ENCODE results near the gene ZNF407. TPM values are rescaled to one million over a fixed set of nuclear protein-coding genes. Genes with fewer than 3 reads are reported as not detected.

ZNF407 gene
- total and polyA plus RNA-seq, 4 donors = 1.9 to 16.5 (median 6.6) TPM

DNA sequence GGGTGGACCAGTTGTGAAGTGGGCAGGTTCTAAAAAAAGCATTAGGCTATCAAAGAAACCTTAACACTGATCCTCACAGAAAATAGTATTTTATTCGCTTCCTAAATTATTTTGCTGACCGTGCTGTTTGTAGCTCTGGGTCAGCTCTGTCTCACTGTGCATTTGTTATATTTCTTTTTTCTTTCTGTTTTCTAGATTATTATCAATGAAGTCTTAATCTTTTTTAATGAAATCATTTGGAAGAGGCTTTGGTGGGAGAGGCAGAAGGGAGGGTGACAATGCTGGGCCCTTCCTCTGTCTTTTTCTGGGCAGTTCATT is 397.7 kb downstream of the ZNF407 start:
- H3K27me3 ChIP-seq (ENCODE audit: control insufficient read depth in 4 of 4, insufficient read depth in 4 of 4, low read length in 3 of 4) = no peaks in the 10 kb centered on the region
- H3K36me3 ChIP-seq (ENCODE audit: control insufficient read depth in 4 of 4, insufficient read depth in 3 of 4, low read depth in 1 of 4, low read length in 3 of 4) = no peaks in the 10 kb centered on the region
- H3K9ac ChIP-seq (ENCODE audit: low read depth in 1 of 2, low read length in 2 of 2) = no peak overlapping the region
- no peaks in the 10 kb centered on the region for H3K9me3 ChIP-seq (ENCODE audit: control insufficient read depth in 4 of 4, low read length in 3 of 4)
- H3K4me3 ChIP-seq (ENCODE audit: low read depth in 1 of 3, low read length in 3 of 3) = no peak overlapping the region
- H3K4me1 ChIP-seq (ENCODE audit: control insufficient read depth in 4 of 4, insufficient read depth in 4 of 4, low read length in 3 of 4) = no peaks in the 10 kb centered on the region
- 86% methylated on average over 2 of the region's 2 CpGs for WGBS
- peak overlapping the region in 1 of 2 donors; percentile 25 for H3K27ac ChIP-seq (ENCODE audit: low read depth in 1 of 2, low read length in 2 of 2)
- no peak for TF ChIP-seq YY1 (IDR thresholded peaks at IDR 0.05)
- no peak for TF ChIP-seq HNF4A (conservative IDR thresholded peaks at IDR 0.05)
- no peak for TF ChIP-seq FOXA1 (IDR thresholded peaks at IDR 0.05)
- no peak for TF ChIP-seq HNF4G (IDR thresholded peaks at IDR 0.05)
- no peak for TF ChIP-seq CTCF (IDR thresholded peaks at IDR 0.05; ENCODE audit: low read depth, low read length, missing input control)
- TF ChIP-seq RAD21 (IDR thresholded peaks at IDR 0.05) = no peak
- no peak for TF ChIP-seq ZBTB33 (IDR thresholded peaks at IDR 0.05)
- no peak for DNase-seq (ENCODE audit: low spot score)

- H3K27ac ChIP-seq (ENCODE audit: low read depth in 1 of 2, low read length in 2 of 2) = no peak overlapping the region
- 92% methylated on average over 6 of the region's 6 CpGs for WGBS
Observed at GRCh38 chr18:74996055-74996454, 398.4 kb downstream of the ZNF407 start.

More at GRCh38 chr18:74996055-74996454, 398.4 kb downstream of the ZNF407 start:
- no peak for DNase-seq (ENCODE audit: low spot score)
- H3K27me3 ChIP-seq (ENCODE audit: control insufficient read depth in 4 of 4, insufficient read depth in 4 of 4, low read length in 3 of 4) = no peaks in the 10 kb centered on the region
- H3K36me3 ChIP-seq (ENCODE audit: control insufficient read depth in 4 of 4, insufficient read depth in 3 of 4, low read depth in 1 of 4, low read length in 3 of 4) = no peaks in the 10 kb centered on the region
- H3K9me3 ChIP-seq (ENCODE audit: control insufficient read depth in 4 of 4, low read length in 3 of 4) = no peaks in the 10 kb centered on the region
- no peaks in the 10 kb centered on the region for H3K4me1 ChIP-seq (ENCODE audit: control insufficient read depth in 4 of 4, insufficient read depth in 4 of 4, low read length in 3 of 4)
- no peak overlapping the region for H3K4me3 ChIP-seq (ENCODE audit: low read depth in 1 of 3, low read length in 3 of 3)
- no peak overlapping the region for H3K9ac ChIP-seq (ENCODE audit: low read depth in 1 of 2, low read length in 2 of 2)
- TF ChIP-seq HNF4G (IDR thresholded peaks at IDR 0.05) (no peak), TAF1 (conservative IDR thresholded peaks at IDR 0.05) (no peak), REST (IDR thresholded peaks at IDR 0.05) (no peak), FOXA1 (IDR thresholded peaks at IDR 0.05) (no peak), EGR1 (IDR thresholded peaks at IDR 0.05; ENCODE audit: low read depth in 2 of 2) (no peak), MAX (IDR thresholded peaks at IDR 0.05) (no peak), RXRA (IDR thresholded peaks at IDR 0.05) (no peak), NR2F2 (IDR thresholded peaks at IDR 0.05) (no peak), RAD21 (IDR thresholded peaks at IDR 0.05) (no peak)
- TF ChIP-seq, protein P1, sequence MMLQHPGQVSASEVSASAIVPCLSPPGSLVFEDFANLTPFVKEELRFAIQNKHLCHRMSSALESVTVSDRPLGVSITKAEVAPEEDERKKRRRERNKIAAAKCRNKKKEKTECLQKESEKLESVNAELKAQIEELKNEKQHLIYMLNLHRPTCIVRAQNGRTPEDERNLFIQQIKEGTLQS (IDR thresholded peaks at IDR 0.05) = no peak
